D721Med (cell line): ENCODE results near the gene CCDC57.

Source experiments
- DNase-seq: peaks from one replicate; pipeline ENCODE4 v3.0.0; 2011; ENCODE audit warnings: low spot score; ENCODE audit not compliant: insufficient read length
- FAIRE-seq: peaks from 2 replicates; lab custom pipeline; 2011; peaks lifted over from hg19 to GRCh38; lab: Jason Lieb, UNC
- CTCF ChIP-seq: IDR thresholded peaks from 2 replicates; pipeline ENCODE4 v1.5.1; 2012; ENCODE audit warnings: mild to moderate bottlenecking, control low read depth; ENCODE audit not compliant: insufficient read depth; ENCODE audit errors: missing control alignments

Gene CCDC57

GRCh38 chr17:82236142-82236971, 23.7 kb upstream of the CCDC57 start:
- FAIRE-seq: no peak
- TF ChIP-seq CTCF: peak; percentile 83
- DNase-seq: peak; percentile 82

- TF ChIP-seq CTCF: no peak
- DNase-seq (no peak), FAIRE-seq (no peak)
These were observed 23.1 kb upstream of the CCDC57 start for GRCh38 chr17:82235775-82236141.

- DNase-seq (no peak), FAIRE-seq (no peak)
- no peak for TF ChIP-seq CTCF
These were observed 22.6 kb upstream of the CCDC57 start for GRCh38 chr17:82235056-82235774.

- no peak for TF ChIP-seq CTCF
- FAIRE-seq: no peak
These were observed 21.8 kb upstream of the CCDC57 start for GRCh38 chr17:82234211-82235055.

GRCh38 chr17:82232876-82233785, 20.5 kb upstream of the CCDC57 start:
- no peak for TF ChIP-seq CTCF
- DNase-seq: no peak
- no peak for FAIRE-seq

More at GRCh38 chr17:82234211-82235055, 21.8 kb upstream of the CCDC57 start:
- DNase-seq: no peak

GRCh38 chr17:82232322-82232820, 19.7 kb upstream of the CCDC57 start:
- FAIRE-seq (no peak), DNase-seq (no peak)
- TF ChIP-seq CTCF: no peak
